Aorta (tissue), 5 donors: ENCODE data around the gene RGR. TPM values are rescaled to one million over a fixed set of nuclear protein-coding genes. Genes with fewer than 3 reads are reported as not detected.

ENCODE experiments used
- ATAC-seq: fragments of 200-7000 bp; cut with Tn5 transposase; one replicate; pipeline ENCODE4 v1.9.1; 2022; ENCODE audit warnings: moderate library complexity; ENCODE audit not compliant: low FRiP score
- DNase-seq, 2 donors: peaks; one replicate each; pipeline ENCODE4 v3.0.0-alpha.2; 2020
- H3K27ac ChIP-seq, 2 donors: one replicate each; pipeline ENCODE4 v1.5.1; 2013; ENCODE audit warnings: low read length in 2 of 2, mild to moderate bottlenecking in 2 of 2, moderate library complexity in 2 of 2, control low read depth in 1 of 2, inconsistent platforms in 1 of 2, low read depth in 1 of 2
- H3K27me3 ChIP-seq, 2 donors: one replicate each; pipeline ENCODE4 v1.6.1; 2013; ENCODE audit warnings: control low read depth in 1 of 2, low read length in 1 of 2, mild to moderate bottlenecking in 1 of 2, moderate library complexity in 1 of 2; ENCODE audit not compliant: insufficient read depth in 2 of 2, control insufficient read depth in 1 of 2
- H3K36me3 ChIP-seq, 2 donors: one replicate each; pipeline ENCODE4 v1.6.1; 2013; ENCODE audit warnings: control low read depth in 1 of 2, low read length in 1 of 2, mild to moderate bottlenecking in 1 of 2; ENCODE audit not compliant: insufficient read depth in 2 of 2, control insufficient read depth in 1 of 2
- H3K4me1 ChIP-seq, 2 donors: one replicate each; pipeline ENCODE4 v1.6.1; 2013; ENCODE audit warnings: low read length in 2 of 2, control low read depth in 1 of 2, mild to moderate bottlenecking in 1 of 2, moderate library complexity in 1 of 2; ENCODE audit not compliant: insufficient read depth in 2 of 2, control insufficient read depth in 1 of 2
- H3K4me3 ChIP-seq, 2 donors: one replicate each; pipeline ENCODE4 v1.5.1; 2013; ENCODE audit warnings: low read length in 2 of 2, control low read depth in 1 of 2, mild to moderate bottlenecking in 1 of 2
- H3K9me3 ChIP-seq: one replicate; pipeline ENCODE4 v1.6.1; 2013; ENCODE audit warnings: mild to moderate bottlenecking, low read length; ENCODE audit not compliant: control insufficient read depth
- WGBS, 2 donors: extraction: QIAGEN DNeasy Blood & Tissue Kit; methylation state at CpG; one replicate each; pipeline ENCODE4 v1.1.7; 2013; 5-methylcytosine and 5-hydroxymethylcytosine counted together
- intact Hi-C, 2 donors: fragments of 100-400 bp; cut with DNase I; formaldehyde crosslinking; loops; one replicate each; pipeline versions ENCODE4 v1.14.2 to v1.15.0; 2022
- polyA plus RNA-seq, 2 donors: library from polyadenylated mRNA; stranded (reverse); fragments of 200-250 nt; gene quantifications; one replicate each; pipeline ENCODE4 v1.2.3, GENCODE V29; 2013
- total RNA-seq, 2 donors: library from RNA; stranded (reverse); fragmentation: NEBNext Ultra II Directional; extraction: Animal tissue kit (Norgen Biotek cat#: 25700); gene quantifications; one replicate each; pipeline ENCODE4 v1.2.1, GENCODE V29; 2021
- donor health status: healthy with polysubstance abuse.
- donor health status: Bipolar disorder and iron deficiency.
- donor health status: DM: no; HTN: no; CAD: no.
- donor health status: DM: no; HTN: no; CAD: no.
- donor health status: DM: yes; HTN: yes; CAD: no.

RGR gene
- total and polyA plus RNA-seq, 4 donors, result not detected

DNA sequence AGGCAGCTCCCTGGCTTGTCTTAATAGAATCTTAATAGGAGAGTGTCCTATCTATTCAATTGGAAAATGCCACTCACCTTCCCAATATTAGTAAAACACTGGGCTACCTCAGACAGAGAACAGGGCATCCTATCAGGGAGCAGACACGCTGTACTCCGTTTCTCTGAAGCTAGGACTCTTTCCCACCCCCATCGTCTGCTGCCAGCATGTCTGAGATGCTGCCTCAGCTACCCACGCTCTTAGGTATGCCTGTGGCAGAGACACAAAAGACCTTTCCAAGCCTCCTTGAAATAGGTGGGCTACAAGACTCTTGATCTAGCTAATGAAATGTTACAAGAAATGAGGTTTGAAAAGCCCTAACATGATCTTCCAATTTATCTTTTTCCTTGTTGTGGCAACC lies 17.0 kb upstream of the RGR start:
- 67 to 71% methylated on average over 4 of the region's 4 CpGs for WGBS, 2 donors
- H3K27ac ChIP-seq, result no peak overlapping the region
- DNase-seq (no peak), ATAC-seq (no peak)
- H3K27me3 ChIP-seq, result peaks cover 0 to 1% of the 10 kb centered on the region in 2 donors
- no peaks in the 10 kb centered on the region for H3K4me1 ChIP-seq
- no peak overlapping the region for H3K4me3 ChIP-seq
- H3K36me3 ChIP-seq, result no peaks in the 10 kb centered on the region
- peaks cover 4% of the 10 kb centered on the region for H3K9me3 ChIP-seq
- intact Hi-C loops, result no loop called here

DNA sequence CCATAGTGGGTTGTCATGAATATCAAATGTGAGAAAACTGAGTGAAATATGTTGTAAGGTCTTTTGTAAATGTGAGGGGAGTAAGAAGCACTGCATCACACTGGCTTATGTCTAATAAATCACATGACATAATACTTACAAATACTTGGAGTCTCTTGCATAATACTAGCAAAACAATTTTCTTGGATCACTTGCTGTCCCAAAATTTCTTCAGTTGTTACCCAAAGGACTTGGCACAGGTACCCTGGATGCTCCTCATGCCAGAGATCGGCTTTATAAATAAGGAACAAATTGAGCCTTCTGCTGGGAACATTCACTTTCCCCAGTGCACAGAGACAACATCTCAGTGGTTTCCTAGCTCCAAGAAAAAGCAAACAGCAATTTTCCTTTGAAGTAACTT lies 14.5 kb upstream of the RGR start:
- intact Hi-C loops, result no loop called here
- H3K4me3 ChIP-seq, result no peak overlapping the region
- peaks cover 0 to 1% of the 10 kb centered on the region in 2 donors for H3K27me3 ChIP-seq
- H3K4me1 ChIP-seq, result no peaks in the 10 kb centered on the region
- H3K27ac ChIP-seq, result no peak overlapping the region
- DNase-seq, result no peak
- peaks cover 2% of the 10 kb centered on the region for H3K9me3 ChIP-seq
- no peak for ATAC-seq
- WGBS, 2 donors, result 3 to 6% methylated on average over 1 of the region's 1 CpG
- H3K36me3 ChIP-seq, result no peaks in the 10 kb centered on the region

DNA sequence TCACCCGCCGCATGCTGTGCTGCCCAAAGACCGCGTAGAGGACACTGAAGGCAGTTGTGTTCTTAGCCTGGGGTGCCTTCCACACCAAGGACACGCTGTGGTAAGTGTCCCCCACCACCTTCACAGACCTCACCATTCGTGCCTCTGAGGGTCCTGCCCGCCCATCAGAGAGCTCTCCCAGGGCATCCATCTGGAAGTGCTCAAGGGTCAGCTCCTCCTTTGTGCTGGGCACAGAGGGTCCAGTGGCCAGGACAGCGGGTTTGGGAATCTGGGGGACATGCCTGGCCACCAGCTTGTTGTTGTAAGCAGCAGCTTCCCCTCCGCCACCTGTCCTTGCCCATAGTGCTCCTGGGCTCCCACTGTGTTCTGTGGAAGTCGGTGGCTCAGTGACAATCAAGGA lies 12.5 kb upstream of the RGR start:
- Histone ChIP-seq H3K27ac (no peak overlapping the region), H3K4me1 (no peaks in the 10 kb centered on the region), H3K27me3 (peaks cover 0 to 1% of the 10 kb centered on the region in 2 donors), H3K36me3 (no peaks in the 10 kb centered on the region), H3K9me3 (peaks cover 2% of the 10 kb centered on the region), H3K4me3 (no peak overlapping the region)
- ATAC-seq, result peak; percentile 28
- WGBS, 2 donors, result 84 to 85% methylated on average over 10 of the region's 10 CpGs
- intact Hi-C loops, result no loop called here
- DNase-seq, result no peak

DNA sequence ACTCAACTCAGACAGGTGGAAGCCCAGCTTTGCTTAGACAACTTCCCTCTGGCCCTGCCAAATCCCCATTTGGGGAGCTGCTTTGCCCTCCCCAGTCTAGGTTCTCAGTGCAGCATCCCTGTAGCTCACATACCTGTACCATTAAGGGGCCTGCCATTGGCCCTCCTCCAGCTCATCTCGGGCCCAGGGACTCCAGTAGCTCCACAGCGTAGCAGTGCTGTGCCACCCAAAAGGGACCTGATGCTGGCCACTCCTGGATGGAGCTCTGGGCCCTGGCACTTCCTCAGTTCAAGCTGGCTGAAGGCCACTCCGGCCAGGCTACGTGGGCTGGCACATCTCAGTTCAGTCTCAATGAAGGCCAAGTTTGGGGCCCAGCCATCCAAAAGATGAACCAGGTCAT lies 10.9 kb upstream of the RGR start:
- intact Hi-C loops, result no loop called here
- no peak overlapping the region for H3K4me3 ChIP-seq
- WGBS, 2 donors, result 46 to 58% methylated on average over 4 of the region's 4 CpGs
- ATAC-seq (no peak), DNase-seq (no peak)
- H3K27me3 ChIP-seq, result no peaks in the 10 kb centered on the region
- H3K36me3 ChIP-seq, result no peaks in the 10 kb centered on the region
- H3K27ac ChIP-seq, result no peak overlapping the region
- no peaks in the 10 kb centered on the region for H3K4me1 ChIP-seq
- H3K9me3 ChIP-seq, result peaks cover 2% of the 10 kb centered on the region

DNA sequence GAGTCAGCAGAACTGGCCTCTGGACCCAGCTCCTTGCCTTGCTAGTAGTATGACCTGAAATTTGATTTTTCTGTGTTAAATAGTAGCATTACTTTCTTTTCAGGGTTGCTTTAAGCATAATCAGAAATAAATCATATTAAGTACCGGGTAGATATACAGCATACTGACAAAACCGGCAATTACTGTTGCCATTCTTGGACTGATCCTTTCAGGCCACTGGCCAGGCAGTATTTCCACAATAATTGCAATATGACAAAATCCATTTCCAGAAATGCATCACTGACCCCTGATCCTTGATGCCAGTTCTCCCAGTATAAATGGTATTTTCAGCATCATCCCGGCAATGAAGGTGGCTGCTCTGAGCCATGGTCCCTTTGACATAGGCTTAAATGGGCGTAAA lies 10.4 kb upstream of the RGR start:
- WGBS, 2 donors, result 70 to 80% methylated on average over 4 of the region's 4 CpGs
- Histone ChIP-seq H3K4me1 (no peaks in the 10 kb centered on the region), H3K27me3 (no peaks in the 10 kb centered on the region), H3K27ac (no peak overlapping the region), H3K9me3 (peaks cover 2% of the 10 kb centered on the region), H3K4me3 (no peak overlapping the region), H3K36me3 (no peaks in the 10 kb centered on the region)
- intact Hi-C loops, result no loop called here
- DNase-seq, result no peak
- ATAC-seq, result no peak

DNA sequence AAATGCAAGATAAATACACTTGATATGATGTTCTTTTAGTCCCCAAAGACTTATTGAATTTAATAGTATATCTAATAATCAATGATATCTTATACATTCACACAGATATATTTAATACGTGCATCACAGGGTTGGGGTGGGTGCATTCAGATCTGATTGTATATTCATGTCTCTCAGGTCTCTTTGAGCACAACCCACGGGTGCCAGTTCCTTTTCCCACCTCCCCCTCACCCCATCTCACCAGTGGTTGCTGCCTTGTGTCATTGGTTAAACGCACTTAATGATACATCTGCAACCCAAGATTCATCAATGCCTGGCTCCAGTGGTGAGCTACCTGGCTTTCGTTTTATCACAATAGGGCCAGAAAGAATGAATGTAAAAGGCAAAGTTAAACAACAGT lies 9.8 kb upstream of the RGR start:
- intact Hi-C loops, result no loop called here

DNA sequence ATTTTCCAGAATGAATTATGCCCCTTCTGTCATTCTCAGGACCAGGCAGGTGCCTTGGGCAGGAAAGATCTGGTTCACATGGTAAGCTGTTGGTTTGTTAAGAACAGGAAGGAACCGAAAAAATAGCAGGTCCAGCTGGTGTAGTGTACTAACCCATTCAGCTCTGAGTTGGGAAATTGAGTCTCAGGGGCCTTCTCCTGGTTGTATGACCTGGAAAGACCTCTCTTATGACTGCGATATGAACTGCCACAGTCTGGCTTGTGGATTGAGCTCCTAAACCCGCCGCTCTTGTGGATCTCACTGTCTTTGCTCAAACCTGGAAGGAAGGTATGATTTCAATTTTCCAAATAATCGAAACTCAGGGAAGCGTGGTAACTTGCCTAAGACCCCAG lies 8.1 kb upstream of the RGR start:
- no peak overlapping the region for H3K4me3 ChIP-seq
- intact Hi-C loops, result no loop called here
- H3K4me1 ChIP-seq, result no peaks in the 10 kb centered on the region
- no peak overlapping the region for H3K27ac ChIP-seq
- DNase-seq, result no peak
- no peaks in the 10 kb centered on the region for H3K36me3 ChIP-seq
- H3K9me3 ChIP-seq, result peaks cover 1% of the 10 kb centered on the region
- WGBS, 2 donors, result 86 to 87% methylated on average over 6 of the region's 6 CpGs
- no peak for ATAC-seq
- no peaks in the 10 kb centered on the region for H3K27me3 ChIP-seq

More for the DNA sequence above, 9.8 kb upstream of the RGR start:
- H3K4me1 ChIP-seq, result no peaks in the 10 kb centered on the region
- 79 to 82% methylated on average over 4 of the region's 4 CpGs for WGBS, 2 donors
- DNase-seq (no peak), ATAC-seq (no peak)
- no peaks in the 10 kb centered on the region for H3K27me3 ChIP-seq
- no peak overlapping the region for H3K27ac ChIP-seq
- peaks cover 2% of the 10 kb centered on the region for H3K9me3 ChIP-seq
- no peaks in the 10 kb centered on the region for H3K36me3 ChIP-seq
- H3K4me3 ChIP-seq, result no peak overlapping the region

DNA sequence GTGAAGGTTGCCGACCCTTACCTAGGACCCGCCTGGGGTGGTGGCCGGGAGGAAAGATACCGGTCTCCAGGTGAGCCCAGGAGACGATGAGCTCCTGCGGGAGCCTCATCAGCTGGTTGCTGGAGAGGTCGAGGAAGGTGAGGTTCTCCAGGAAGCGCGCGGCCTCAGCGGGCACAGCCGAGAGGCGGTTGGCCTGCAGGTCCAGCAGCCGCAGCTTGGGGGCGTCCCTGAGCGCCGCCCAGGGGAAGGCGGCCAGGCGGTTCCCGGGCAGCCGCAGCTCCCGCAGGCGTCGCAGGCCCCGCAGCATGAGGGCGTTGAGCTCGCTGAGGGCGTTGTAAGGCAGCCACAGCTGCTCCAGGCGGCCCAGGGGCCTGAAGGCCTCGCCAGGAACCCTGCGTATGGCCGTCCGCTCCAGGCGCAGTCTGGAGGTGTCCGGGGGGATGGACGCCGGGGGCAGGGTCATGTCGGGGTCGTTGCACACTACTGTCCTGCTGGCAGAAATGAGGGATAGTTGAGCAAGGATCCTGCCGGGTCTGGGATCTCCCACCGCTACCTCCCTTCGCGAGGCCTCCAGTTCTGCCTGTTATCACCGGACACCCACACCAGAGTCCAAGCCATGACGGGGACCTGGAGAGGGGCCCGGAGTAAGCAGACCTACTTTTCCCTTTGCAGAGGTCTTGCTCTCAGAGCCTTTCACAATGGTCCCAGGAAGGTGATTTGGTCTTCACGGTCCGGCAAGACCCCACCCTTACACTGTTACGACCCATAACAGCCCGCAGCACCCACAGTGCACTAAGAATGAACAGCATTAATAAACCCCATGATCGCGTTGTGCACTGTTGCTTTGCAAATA lies 7.4 kb upstream of the RGR start:
- Histone ChIP-seq H3K9me3 (no peaks in the 10 kb centered on the region), H3K36me3 (no peaks in the 10 kb centered on the region), H3K27ac (no peak overlapping the region), H3K4me3 (no peak overlapping the region), H3K4me1 (no peaks in the 10 kb centered on the region), H3K27me3 (no peaks in the 10 kb centered on the region)
- WGBS, 2 donors, result 40 to 41% methylated on average over 51 to 52 of the region's 52 CpGs
- no peak for ATAC-seq
- intact Hi-C loops, result no loop called here
- DNase-seq, result no peak

DNA sequence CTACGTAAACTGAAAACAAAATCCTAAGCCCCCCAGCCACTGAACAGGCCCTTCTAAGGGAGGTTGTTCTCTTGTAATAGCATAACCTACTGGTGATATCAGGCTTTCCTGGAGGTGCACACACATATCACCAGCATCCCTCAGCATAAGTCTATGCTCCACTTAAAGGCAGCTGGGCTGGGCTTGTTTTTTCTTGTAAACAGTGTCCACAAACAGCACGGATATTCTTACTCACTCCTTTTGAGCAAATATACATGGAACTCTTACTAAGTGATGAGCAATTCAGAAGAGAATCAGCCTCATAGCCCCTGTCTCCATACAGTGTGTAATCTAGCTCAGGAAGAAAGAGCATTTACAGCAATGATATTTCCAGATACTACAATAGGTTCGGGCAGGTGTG lies 5.9 kb upstream of the RGR start:
- WGBS, 2 donors, result 88 to 90% methylated on average over 3 of the region's 3 CpGs
- no peaks in the 10 kb centered on the region for H3K36me3 ChIP-seq
- H3K9me3 ChIP-seq, result no peaks in the 10 kb centered on the region
- ATAC-seq (no peak), DNase-seq (no peak)
- intact Hi-C loops, result no loop called here
- H3K4me1 ChIP-seq, result no peaks in the 10 kb centered on the region
- no peak overlapping the region for H3K27ac ChIP-seq
- no peaks in the 10 kb centered on the region for H3K27me3 ChIP-seq
- no peak overlapping the region for H3K4me3 ChIP-seq
